ENCODE measurements around the gene ATP11A.
"Not testable (repeated sequence)": the region's sequence is repeated elsewhere in the genome, so short reads cannot be mapped to it uniquely, and the experiment has no call there.

The ATP11A gene

DNA sequence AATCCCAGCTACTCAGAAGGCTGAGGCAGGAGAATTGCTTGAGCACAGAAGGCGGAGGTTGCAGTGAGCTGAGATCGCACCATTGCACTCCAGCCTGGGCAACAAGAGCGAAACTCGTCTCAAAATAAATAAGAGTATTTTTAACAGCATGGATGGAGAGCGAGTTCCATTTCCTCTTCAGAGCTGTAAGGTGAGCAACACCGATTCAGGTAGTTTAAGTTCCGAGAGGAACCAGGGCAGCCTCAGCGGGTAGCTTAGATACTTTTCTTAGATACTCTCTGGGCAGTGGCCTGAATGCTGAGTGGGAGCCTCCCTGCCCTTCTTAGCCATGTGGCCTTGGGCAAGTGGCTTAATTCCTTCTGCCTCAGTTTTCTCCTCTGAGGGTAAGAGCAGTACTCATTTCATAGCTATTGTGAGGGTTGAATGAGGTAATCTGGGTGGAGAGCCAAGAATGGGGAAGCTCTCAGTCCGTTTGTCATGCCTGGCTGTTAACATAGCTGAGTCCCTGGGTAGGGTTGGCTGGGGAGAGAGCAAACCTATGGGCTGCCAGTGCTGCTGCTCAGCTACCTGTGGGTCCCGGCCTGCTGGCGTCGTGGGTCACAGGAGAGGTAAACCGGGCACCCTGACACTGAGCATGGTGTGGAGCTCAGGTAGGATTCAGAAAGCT, 4.1 kb downstream of the ATP11A start:
- no peak for DNase-seq

DNA sequence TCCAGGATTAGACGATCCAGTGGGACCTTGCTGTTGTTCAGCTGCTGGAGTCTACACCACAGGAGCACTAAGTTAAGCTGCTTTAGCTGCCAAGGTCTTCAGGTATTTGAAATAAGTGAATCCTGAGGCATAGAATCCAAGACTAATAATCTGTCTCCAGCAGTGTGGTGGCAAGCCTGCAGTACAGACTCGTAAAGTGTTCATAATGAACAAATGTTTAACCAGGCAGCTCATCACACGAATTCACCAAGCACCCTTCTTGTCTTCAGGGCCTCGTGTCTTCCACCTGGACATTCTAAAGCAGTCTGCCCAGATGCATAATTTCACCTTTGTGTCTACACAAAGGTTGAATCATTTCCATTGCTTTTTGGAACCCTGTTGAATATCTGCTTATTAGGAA, 5.3 kb downstream of the ATP11A start:
- no peak for DNase-seq

DNA sequence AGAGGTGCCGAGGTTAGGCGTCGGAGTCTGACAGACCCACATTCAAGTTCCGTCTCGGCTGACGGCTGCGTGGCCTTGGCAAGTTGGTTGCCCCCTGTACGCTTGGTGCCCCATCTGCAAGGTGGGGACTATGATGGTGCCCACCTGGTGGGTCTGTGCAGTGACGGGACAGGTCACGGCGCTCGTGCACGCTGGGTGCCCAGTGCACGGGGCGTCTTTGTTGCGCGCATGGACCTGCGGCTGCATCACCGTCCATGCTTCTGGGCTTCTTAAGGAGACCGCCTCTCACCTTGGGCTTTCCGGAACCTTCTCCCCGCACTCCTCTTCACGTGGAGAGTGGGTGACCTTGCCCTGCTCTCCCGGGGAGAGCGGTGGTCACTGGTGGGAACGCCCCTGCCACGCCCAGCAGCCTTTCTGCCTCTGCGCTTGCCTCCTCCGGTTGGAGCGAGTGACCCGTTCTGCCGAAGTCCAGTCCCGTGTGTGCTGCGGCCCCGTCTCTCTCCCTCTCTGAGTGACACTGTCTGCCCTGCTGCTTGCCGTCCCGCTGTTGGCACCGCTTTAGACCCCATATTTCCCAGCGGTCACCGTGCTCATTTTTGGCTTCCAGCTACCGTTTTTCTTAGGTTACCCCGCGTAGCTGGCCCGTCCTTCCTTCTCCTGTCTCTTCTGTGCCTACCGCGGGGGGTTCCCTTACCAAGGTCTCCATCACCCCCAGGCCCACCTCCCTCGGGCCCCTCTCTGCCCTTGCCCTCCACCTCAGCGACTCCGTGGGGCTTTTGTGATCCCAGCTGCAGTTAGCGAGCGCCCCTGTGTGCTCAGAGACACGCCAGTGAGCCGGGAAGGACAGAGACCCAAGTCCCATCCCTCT, 6.4 kb downstream of the ATP11A start:
- no peak for DNase-seq

DNA sequence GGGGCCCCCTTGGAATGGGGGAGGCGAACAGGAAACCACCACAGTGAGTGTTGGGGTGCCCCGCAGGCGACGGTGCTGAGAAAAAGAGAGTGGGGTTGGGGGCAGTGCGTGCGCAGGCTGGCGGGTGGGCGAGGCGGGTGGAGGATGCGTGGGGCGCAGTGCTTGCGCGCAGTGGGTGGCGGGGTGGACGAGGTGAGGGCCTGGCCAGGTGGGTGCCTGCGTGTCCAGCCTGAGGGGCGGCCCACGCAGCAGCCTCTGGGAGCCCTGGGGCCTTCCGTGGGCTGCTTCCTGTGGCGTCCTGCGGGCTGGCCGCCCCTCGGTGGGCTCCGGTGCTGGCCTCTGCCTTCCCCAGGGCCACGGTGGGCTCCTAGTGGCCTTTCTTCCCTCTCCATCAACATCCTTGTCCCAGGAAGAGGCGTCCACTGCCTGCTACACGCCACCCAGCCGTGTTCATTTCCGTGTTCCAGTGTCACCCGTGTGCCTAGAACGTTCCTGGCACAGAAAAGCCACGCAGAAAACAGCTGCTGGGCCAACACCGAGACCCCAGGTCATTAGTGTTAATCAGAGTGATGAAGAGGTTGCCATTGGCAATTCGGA, 7.1 kb downstream of the ATP11A start:
- no peak for DNase-seq

DNA sequence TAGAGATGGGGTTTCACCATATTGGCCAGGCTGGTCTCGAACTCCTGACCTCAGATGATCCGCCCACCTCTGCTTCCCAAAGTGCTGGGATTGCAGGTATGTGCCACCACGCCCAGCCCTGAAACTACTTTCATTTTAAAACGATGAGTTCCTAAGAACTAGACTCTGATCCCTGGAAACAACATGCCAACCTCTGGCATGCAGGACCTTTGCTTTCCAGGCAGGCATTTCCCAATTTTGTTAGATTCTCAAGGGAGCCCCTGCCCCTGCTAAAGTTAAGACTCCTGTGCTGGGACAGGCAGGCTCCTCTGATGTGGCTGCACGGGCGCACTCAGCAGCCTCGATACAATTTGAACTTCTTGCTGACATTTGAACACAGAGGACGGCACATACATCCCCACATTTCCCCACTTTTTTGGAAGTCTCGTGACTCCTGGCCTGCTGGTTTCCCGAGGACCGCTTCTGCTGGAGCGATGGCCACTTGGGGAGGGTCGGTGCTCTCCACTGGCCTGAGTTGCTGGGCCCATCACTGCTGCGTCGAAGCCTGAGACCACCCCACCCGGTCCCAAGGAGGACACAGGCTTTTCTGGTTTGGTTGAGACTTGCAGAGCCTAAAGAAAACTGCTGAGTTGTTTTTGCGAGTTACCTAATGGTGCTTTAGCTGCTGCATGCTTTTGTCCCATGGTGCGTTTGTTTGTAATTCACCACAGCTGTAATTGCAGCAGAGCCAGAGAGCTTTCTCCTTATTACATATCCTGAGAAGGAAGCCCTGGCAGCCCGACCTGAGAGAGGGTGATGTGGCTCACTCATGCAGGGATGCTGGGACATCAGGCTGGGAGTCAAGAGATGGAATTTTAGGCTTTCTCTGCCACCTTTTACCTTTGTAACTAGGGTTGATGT, 8.2 kb downstream of the ATP11A start:
- no peak for DNase-seq

DNA sequence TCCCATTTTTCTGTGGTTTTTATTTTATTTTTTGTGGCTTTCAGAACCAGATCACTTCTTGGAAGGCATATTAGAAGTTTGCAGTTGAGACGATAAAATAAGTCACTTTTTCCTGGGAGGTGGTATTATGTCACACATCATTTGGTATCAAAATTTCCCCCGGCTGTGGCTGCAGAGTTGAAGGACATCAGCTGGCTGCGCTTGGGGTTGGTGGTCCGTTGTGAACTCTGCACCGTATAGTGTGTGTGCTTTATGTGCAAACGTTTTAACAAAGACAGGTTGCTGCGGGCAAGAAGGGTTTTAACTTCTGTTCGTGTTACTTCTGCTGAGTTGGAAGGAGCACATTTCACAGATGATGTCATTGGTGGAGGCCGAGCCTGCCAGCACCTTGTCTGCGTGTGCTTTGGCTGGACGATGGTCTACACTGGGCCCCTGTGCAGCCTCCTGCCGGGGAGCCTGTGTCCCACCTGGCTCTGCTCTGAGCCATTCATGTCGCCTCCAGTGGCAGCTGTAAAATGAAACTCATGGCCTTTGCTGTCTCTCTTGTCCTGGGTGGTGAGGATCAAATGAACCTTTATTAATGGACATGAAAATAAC, 9.6 kb downstream of the ATP11A start:
- DNase-seq, result no peak

DNA sequence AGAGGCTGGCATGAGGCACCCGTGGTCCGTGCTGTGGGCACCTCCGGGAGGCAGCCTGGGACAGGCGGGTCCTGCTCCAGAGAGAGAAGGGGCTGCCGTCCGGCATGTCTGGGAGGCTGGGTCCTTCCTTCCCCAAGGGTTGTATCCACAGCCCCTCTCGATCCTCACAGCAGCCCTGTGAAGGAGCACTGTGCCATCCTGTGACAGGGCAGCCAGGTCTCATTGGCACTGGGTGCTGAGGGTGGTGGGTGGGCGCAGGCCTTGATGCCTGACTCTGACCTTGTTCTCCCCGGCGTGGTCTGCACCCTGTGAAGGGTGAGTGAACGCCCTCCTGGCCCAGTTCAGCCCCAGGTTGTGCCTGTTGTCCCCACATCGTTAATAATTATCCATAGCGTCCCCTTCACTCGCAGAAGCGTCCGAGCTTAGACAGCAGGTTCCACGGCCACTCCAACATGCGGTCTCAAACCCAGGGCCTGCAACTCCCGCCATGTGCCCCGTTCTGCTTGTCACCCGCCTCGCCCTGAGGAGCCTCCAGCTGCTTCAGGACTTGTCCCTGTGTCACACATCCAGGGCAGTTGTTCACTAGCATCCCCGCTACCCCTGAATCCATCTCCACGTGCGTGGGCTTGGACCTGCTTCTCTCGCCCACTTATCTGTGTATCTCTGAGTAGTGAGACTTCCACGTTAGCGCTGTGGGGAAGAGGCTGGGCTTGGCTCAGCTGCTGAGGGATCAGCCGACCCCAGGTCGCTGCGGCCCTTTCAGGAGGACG, 10.6 kb downstream of the ATP11A start:
- DNase-seq, result no peak

DNA sequence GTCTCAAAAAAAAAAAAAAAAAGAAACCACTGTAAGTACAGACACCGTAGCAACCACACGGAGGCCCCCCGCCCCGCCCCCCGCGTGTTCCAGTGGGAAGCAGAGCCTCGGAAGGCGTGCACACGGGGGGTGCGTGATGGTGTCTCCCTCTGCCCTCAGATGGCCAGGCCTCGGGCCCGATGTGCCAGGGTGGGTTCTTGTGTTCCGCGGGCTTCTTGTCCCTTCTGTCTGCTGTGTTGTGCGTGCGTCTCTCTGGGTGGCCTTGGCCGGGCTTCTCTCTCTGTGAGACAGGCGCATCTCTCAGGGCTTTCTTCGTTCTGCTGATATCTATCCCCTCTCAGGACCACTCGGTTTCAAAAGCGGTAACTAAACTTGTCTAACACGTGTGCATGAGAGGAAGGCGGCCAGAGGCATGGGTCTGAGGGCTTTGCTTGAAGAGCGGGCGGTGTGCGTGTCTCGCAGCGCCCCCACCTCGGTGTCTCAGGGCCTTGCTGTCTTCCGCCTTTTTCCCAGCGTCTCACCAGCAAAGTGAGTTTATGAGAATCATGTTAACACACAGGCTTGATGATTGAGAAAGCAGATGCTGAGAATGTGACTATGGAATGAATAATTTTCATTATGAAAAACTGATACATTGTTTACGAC, 12.6 kb downstream of the ATP11A start:
- no peak for DNase-seq

DNA sequence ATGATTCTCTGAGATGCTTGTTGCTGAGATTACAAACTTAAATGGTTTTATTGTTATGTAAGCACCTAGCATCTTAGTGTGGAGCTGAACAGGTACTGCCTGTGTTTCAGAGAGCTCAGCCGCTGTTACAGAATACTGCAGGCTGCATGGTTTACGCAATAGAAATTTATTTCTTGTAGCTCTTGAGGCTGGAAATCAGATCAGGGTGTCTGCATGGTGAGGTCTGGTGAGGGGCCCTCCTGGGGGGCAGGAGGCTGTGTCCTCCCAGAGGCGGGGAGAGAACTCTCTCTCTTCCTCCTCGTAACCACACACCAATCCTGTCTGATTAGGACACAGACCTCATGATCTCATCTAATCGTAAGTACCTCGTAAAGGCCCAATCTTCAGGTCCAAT, 13.1 kb downstream of the ATP11A start:
- DNase-seq, result no peak

DNA sequence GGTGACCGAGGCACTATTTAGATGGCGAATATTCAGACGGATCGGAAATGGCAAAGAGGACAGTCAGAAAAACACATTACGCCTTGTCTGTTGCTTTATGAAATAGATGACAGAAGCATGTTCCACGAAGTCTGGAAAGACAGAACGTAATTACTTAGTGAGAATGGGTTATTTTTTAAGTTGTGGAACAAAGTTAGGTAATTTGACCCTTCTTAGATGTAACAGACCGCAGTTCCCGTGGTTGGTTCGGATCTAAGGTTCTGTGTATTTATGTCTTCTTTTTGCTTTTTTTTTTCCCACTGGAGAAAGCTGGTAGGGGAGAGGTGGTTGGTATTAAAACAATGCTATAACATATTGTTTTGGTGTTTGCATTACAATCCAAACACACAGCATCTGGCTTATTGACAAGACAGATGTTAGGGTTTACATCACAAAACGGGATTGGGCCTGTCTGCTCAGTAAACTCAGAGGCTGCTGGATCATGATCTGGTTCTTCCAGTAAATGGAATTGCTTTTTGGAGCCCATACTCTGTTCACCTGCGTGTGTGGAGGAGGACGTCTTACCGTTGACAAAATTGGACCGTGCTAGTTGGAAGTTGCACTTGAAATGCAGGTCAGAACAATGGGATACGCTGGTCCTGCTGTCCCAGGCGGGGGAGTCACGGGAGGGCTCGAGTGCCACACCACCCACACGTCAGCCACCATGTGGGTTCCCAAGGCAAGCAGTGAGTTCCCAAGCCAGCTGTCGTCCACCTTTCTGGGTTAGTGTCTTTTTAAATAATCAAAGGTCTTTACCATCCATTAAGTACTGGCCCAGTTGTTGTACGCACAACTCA, 13.8 kb downstream of the ATP11A start:
- no peak for DNase-seq

DNA sequence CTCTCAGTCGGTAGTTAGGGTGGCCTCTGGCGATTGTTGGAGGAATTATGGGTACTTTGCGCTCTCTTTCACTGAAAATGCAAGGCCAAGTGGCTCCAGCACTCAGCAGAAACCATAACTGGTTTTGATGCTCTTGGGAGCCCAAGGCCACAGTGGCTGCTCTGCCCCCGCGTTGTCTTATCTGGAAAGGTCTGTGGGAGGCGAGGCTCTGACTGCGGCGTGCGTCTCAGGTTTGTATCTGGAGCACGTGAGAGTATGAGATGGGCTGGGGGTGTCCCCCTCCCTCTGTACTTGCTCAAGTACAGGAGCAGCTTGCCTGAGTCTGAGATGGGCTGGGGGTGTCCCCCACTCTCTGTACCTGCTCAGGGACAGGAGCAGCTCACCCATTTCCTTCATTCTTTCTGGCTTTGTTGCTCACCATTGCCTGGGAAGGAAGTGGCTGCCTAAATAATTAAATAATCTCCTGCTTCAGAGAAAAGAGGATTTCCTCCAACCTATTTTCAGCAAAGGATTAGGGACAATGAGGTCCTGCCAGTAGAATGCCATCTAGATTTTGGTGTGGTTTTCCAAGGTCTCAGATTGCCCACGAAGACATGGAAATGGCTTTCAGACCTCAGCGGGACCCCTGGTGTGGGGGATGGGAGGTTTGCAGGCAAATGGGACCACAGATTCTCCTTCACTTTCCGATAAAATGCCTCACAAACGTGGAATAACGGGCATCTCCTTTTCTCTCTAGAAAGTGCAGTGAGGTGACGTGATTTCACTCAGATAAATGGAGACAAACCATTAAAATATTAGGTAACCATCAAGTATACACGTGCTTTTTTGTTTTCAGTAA, 14.7 kb downstream of the ATP11A start:
- no peak for DNase-seq

DNA sequence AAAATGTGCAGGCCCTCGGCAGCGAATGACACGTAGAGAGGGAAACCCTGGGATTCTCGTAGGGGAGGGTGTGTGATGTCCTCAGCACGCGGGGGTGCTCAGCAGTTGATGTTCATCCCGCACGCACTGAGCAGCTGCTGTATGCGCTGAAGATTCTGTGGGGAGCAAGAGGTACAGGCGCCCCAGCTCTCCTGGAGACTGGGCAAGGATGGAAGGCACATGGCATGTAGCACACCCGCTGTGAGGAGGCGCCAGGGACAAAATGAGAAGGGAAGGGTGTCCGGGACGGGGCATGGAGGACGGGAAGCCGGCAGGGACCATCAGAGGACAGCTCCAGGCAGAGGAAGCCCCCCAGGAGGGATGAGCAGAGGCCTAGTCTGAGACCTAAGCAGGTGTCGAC, 15.4 kb downstream of the ATP11A start:
- no peak for DNase-seq

DNA sequence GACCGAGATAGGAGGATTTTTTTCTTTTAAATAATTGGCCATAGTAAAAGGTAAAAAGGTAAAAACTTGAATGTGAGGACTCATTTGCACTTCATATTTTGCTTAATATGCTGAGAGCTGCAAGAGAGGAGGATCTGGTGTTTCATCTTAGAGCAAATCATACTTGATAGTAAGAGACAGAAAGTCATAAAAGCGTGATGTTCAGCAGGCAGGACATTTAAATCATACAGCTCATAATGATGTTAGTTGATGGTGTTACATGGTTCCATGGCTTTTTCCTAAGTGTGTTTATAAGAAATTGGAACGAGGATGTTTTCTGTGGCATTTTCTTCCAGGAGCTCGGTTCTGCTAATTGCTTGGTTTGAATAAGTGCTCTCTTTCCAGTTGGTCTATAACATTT, 16.3 kb downstream of the ATP11A start:
- no peak for DNase-seq

DNA sequence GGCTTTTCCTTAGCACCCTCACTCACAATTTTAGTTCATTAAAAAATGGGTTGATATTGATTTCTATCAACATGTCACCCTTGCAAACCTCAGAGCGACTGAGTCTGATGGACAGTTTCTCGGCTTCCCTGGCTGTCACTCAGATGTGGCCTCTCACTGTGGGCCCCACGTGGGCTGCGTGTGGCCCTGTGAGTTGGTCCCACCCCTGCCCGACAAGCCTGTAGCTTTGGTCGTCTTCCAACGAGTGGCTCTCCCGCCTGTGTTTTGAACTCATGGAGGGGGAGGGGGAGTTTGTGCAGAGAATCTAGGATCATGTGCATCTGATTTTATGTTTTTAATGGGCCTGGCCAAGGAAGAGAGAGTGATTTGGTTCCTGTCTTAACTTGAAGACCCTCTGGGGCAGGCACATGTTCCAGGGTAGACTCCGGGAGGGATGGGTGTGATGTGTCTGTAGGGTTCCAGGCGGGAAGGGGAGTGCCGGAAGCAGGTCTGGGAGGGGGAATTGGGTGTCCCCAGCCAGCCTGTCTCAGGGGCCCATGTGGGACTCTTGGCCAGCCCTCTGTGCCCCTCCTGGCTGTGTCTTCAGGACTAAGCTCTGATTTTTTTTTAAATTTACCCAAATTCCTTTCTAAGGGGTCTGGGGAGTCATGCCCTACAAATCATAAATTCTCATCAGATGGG, 18.9 kb downstream of the ATP11A start:
- no peak for DNase-seq

DNA sequence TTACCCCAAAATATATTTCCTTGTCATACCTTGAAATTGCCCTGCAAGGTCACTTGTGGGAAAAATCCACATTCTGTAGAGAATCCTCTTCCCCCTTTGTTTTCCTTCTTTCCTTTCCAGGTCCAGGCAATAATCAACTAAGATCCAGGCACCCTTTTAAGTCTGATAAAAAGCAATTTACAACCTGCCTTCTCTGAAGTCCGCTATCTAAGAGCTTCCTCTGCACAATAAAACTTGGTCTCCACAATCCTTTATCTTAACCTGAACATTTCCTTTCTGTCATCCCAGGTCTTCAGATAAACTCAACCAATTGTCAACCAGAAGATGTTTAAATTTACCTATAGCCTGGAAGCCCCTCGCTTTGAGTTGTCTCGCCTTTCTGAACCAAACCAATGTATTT, 19.5 kb downstream of the ATP11A start:
- DNase-seq, result not testable (repeated sequence)

DNA sequence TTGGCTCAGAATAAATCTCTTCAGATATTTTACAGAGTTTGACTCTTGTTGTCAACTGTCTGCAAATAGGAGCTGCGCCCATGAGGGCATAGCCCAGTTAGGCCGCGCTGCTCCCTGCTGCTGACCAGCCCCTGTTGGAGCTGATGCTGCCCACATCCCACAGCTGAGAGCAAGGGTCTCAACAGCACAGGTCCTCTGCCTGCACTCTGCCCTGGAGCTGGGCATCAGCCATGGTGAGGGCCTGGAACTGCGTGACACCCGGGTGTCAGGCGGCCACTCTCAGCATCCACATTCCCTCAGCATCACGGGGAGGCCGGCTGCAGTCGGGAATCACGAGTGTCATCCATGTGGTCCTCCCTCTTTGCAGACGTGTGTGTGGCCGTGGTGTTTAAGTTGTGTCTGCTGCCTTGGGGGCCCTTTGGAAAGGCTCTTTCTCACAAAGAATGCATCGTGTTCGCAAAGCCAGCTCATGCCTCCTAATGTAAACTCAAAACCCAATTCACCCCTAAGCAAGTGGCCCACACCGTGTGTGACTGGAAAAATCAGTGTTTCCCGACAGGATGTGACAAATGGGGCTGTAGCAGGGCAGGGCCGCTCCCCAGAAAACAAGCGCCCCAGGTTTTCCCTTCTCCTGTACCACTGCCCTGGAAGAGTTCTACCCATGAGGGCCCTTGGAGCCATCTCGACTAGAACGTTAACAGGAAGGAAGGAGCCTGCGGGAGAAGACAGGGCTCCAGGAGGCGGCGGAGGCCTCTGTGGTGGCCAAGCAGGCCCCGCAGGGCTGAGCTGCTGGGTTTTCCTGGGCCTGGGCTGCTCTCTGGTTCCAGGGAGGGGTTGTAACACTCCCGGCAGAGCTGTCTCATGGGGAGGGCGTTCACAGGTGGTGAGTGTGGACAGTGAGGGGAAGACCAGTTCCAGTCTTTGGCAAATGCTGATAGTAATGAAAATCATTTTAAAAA, 20.3 kb downstream of the ATP11A start:
- DNase-seq, result no peak

DNA sequence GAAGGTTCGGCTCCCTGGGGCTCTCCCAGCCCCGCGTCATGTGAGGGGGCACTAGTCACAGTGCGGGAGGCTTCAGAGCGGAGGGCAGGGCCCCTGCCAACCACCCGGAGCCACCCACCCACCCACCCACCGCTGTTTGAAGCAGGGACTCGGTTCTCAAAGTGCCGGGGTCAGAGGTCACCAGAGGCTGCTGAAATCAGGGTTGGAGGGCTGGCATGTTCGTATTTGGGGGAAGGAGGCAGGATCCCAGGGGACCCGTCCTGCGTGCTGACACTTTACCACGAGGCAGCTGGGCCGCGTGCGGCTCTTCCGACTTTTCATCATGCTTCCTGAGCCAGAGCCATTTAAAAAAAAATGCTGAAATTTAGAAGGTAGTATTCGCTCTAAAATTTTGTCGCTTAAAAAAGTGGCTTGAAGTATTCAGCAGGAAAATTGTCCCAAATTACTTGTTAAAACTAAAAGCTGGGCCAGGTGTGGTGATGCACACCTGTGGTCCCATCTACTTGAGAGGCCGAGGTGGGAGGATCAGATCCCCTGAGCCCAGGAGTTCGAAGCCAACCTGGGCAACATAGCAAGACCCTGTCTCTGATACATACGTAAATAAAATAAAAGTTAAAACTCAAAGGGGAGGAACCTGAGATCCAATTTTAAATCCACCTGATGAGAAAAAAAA, 21.2 kb downstream of the ATP11A start:
- DNase-seq, result no peak

Data from CD4-positive, alpha-beta T cell treated with Interleukin-6 for 4 hours (primary cell).